Measurements from ENCODE around the gene WWOX. TPM values are rescaled to one million over a fixed set of nuclear protein-coding genes. Genes with fewer than 3 reads are reported as not detected.
A peak's percentile ranks its signal among the peaks of the same experiment; 100 is the strongest.

Gene WWOX
- total RNA-seq, 1 donor from 2014 or later = 34.9 TPM

DNA sequence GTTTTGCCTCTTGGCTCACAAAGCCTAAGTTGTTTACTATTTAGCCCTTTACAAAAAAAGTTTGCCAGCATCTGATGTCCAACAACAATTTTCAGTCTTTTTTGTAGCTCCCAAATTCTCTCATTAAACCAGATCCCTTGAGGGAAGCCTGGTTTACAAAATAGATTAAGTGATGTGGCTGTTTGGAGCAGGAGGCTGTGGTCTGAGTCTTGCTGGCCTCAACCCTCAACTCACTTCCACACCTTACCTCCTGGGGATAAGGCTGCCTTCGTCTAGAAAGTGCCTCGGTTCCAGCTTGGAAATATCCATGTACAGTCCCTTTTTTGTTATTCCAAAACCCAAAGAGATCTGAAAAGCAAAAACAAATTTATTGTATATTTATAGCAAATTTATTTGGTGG, 138.4 kb downstream of the WWOX start:
- no peak for DNase-seq (ENCODE audit: low read depth)
- Histone ChIP-seq H3K4me3 (ENCODE audit: low read depth, low read length) (no peak overlapping the region), H3K36me3 (ENCODE audit: control insufficient read depth, insufficient read depth, low read length) (no peaks in the 10 kb centered on the region), H3K27me3 (ENCODE audit: control insufficient read depth, insufficient read depth, low read length) (no peaks in the 10 kb centered on the region)
- TF ChIP-seq, protein P1, sequence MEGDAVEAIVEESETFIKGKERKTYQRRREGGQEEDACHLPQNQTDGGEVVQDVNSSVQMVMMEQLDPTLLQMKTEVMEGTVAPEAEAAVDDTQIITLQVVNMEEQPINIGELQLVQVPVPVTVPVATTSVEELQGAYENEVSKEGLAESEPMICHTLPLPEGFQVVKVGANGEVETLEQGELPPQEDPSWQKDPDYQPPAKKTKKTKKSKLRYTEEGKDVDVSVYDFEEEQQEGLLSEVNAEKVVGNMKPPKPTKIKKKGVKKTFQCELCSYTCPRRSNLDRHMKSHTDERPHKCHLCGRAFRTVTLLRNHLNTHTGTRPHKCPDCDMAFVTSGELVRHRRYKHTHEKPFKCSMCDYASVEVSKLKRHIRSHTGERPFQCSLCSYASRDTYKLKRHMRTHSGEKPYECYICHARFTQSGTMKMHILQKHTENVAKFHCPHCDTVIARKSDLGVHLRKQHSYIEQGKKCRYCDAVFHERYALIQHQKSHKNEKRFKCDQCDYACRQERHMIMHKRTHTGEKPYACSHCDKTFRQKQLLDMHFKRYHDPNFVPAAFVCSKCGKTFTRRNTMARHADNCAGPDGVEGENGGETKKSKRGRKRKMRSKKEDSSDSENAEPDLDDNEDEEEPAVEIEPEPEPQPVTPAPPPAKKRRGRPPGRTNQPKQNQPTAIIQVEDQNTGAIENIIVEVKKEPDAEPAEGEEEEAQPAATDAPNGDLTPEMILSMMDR (IDR thresholded peaks at IDR 0.05; ENCODE audit: insufficient read depth, low read length, poor library complexity, severe bottlenecking) = no peak

GRCh38 chr16:78240459-78241222, 141.2 kb downstream of the WWOX start:
- Histone ChIP-seq H3K4me3 (ENCODE audit: low read depth, low read length) (no peak overlapping the region), H3K27me3 (ENCODE audit: control insufficient read depth, insufficient read depth, low read length) (no peaks in the 10 kb centered on the region), H3K36me3 (ENCODE audit: control insufficient read depth, insufficient read depth, low read length) (no peaks in the 10 kb centered on the region)
- no peak for DNase-seq (ENCODE audit: low read depth)
- TF ChIP-seq, protein P1 (IDR thresholded peaks at IDR 0.05; ENCODE audit: insufficient read depth, low read length, poor library complexity, severe bottlenecking) = peak; percentile 12

- no peaks in the 10 kb centered on the region for H3K27me3 ChIP-seq (ENCODE audit: control insufficient read depth, insufficient read depth, low read length)
- TF ChIP-seq, protein P1 (IDR thresholded peaks at IDR 0.05; ENCODE audit: insufficient read depth, low read length, poor library complexity, severe bottlenecking) = no peak
- H3K36me3 ChIP-seq (ENCODE audit: control insufficient read depth, insufficient read depth, low read length) = no peaks in the 10 kb centered on the region
- no peak for DNase-seq (ENCODE audit: low read depth)
- no peak overlapping the region for H3K4me3 ChIP-seq (ENCODE audit: low read depth, low read length)
Measured at GRCh38 chr16:78242239-78242630, 142.8 kb downstream of the WWOX start.

DNA sequence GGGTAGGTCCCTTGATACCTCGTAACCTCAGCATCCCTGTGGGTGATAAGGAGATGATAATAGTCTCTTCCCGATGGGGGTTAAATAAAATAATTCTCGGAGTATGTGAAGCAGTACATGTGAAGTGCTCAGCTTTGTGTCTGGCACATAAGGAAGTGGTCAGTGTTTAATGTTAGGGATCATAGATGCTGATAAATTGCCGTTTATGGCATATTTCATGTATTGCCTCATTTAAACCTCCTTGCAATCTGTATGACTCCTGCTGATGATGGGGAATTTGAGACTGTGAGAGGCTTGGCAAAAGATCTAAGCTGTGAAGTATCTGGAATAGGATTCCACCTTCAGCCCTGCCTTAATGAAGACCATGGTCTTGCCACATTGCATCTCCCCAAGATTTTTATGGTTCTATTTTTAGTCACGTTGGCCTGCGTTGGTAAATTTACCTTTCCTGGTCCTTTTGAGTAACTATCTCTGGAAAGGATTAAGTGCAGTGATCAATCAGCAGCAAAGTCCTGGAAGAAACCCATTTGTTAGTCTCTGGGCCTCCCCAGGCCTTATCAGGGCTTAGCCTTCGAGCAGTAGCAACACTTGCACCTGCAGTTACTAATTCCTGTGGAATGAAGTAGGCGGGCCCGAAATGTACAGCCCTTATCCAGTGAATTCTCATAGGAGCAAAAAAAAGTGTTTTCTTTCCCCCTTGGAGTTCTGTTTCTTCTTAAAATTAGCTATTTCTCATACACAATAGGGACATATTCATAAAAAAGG, 144.9 kb downstream of the WWOX start:
- DNase-seq (ENCODE audit: low read depth) = no peak
- Histone ChIP-seq H3K27me3 (ENCODE audit: control insufficient read depth, insufficient read depth, low read length) (no peaks in the 10 kb centered on the region), H3K36me3 (ENCODE audit: control insufficient read depth, insufficient read depth, low read length) (no peaks in the 10 kb centered on the region), H3K4me3 (ENCODE audit: low read depth, low read length) (no peak overlapping the region)
- TF ChIP-seq, protein P1 (IDR thresholded peaks at IDR 0.05; ENCODE audit: insufficient read depth, low read length, poor library complexity, severe bottlenecking) = no peak

GRCh38 chr16:78246559-78246958, 147.1 kb downstream of the WWOX start:
- TF ChIP-seq, protein P1 (IDR thresholded peaks at IDR 0.05; ENCODE audit: insufficient read depth, low read length, poor library complexity, severe bottlenecking) = no peak
- Histone ChIP-seq H3K4me3 (ENCODE audit: low read depth, low read length) (no peak overlapping the region), H3K36me3 (ENCODE audit: control insufficient read depth, insufficient read depth, low read length) (no peaks in the 10 kb centered on the region), H3K27me3 (ENCODE audit: control insufficient read depth, insufficient read depth, low read length) (no peaks in the 10 kb centered on the region)
- DNase-seq (ENCODE audit: low read depth) = no peak

All from kidney epithelial cell (primary cell).